Activated T-helper 1 cell treated with anti-CD3 and anti-CD28 coated beads, Interleukin-12 subunit alpha, Interleukin-12 subunit beta, Interleukin-2, Interleukin-4 antibody, amounts not matched to agents 30 ng/mL and 10 ng/mL and 1 ng/mL, durations not matched to agents 14 hours and 24 hours and 36 hours (primary cell): ENCODE results near the gene CCDC87. TPM values are rescaled to one million over a fixed set of nuclear protein-coding genes. Genes with fewer than 3 reads are reported as not detected.
"Not testable (repeated sequence)": the region's sequence is repeated elsewhere in the genome, so short reads cannot be mapped to it uniquely, and the experiment has no call there.

ENCODE experiments used
- DNase-seq: peaks from one replicate; pipeline ENCODE4 v3.0.0; 2021; ENCODE audit warnings: low spot score
- H3K27ac Mint-ChIP-seq: one replicate; pipeline ENCODE4 v1.8.0; 2021; ENCODE audit warnings: mild to moderate bottlenecking, mixed read lengths
- H3K27me3 Mint-ChIP-seq: one replicate; pipeline ENCODE4 v1.8.0; 2022; ENCODE audit warnings: mild to moderate bottlenecking, moderate library complexity, mixed read lengths; ENCODE audit not compliant: insufficient read depth
- H3K36me3 Mint-ChIP-seq: one replicate; pipeline ENCODE4 v1.8.0; 2021; ENCODE audit warnings: low read depth, mixed read lengths
- H3K4me1 Mint-ChIP-seq: one replicate; pipeline ENCODE4 v1.8.0; 2021; ENCODE audit warnings: low read depth, mixed read lengths
- H3K4me3 Mint-ChIP-seq: one replicate; pipeline ENCODE4 v1.8.0; 2021; ENCODE audit warnings: mild to moderate bottlenecking, moderate library complexity, mixed read lengths
- H3K9me3 Mint-ChIP-seq: one replicate; pipeline ENCODE4 v1.8.0; 2021; ENCODE audit warnings: mixed read lengths
- intact Hi-C: fragments of 100-400 bp; cut with micrococcal nuclease; formaldehyde crosslinking; loops from one replicate; pipeline ENCODE4 v1.15.1; 2024
- total RNA-seq: library from RNA; stranded (reverse); gene quantifications from 2 replicates; pipeline ENCODE4 v1.2.3, GENCODE V29; 2022

The CCDC87 gene, protein sequence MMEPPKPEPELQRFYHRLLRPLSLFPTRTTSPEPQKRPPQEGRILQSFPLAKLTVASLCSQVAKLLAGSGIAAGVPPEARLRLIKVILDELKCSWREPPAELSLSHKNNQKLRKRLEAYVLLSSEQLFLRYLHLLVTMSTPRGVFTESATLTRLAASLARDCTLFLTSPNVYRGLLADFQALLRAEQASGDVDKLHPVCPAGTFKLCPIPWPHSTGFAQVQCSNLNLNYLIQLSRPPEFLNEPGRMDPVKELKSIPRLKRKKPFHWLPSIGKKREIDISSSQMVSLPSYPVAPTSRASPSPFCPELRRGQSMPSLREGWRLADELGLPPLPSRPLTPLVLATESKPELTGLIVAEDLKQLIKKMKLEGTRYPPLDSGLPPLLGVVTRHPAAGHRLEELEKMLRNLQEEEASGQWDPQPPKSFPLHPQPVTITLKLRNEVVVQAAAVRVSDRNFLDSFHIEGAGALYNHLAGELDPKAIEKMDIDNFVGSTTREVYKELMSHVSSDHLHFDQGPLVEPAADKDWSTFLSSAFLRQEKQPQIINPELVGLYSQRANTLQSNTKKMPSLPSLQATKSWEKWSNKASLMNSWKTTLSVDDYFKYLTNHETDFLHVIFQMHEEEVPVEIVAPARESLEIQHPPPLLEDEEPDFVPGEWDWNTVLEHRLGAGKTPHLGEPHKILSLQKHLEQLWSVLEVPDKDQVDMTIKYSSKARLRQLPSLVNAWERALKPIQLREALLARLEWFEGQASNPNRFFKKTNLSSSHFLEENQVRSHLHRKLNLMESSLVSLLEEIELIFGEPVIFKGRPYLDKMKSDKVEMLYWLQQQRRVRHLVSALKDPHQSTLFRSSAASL
- total RNA-seq = 0.29 and 0.37 TPM in 2 replicates

DNA sequence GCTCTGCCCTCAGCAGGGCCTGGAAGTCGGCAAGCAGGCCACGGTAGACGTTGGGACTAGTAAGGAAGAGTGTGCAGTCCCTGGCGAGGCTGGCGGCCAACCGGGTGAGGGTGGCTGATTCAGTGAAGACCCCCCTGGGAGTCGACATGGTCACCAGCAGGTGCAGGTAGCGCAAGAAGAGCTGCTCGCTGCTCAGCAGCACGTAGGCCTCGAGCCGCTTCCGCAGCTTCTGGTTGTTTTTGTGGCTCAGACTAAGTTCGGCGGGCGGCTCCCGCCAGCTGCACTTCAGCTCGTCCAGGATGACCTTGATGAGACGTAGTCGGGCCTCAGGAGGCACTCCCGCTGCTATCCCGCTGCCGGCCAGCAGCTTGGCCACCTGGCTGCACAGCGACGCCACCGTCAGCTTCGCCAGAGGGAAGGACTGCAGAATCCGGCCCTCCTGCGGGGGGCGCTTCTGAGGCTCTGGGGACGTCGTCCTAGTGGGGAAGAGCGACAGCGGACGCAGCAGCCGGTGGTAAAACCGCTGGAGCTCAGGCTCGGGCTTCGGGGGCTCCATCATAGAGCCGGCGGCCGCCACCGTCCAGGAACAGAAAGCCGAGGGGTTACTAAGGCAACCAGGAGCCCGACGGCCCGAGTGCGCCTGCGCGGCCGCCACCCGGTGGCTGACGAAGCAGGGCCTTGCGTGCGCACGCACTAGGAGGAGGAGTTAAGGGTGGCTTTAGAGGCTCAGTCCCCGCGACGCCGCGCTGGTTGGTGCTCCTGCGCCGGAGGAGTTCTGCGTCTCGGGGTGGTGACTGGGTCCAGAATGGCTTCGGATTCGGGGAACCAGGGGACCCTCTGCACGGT is at the start of gene CCDC87, which contains the start of gene CCS:
TSS of gene CCDC87 (minus strand) at position 607 of the 846 bp plus-strand sequence. CDS start at position 559, 48 bp downstream.
TSS of gene CCS (plus strand) at position 729 of the 846 bp plus-strand sequence. CDS start at position 806, 77 bp downstream.
- DNase-seq = peak; percentile 96
- Mint-ChIP-seq H3K4me3 (peak within 1 kb of the TSS; percentile 100), H3K9me3 (no peaks in the 10 kb centered on the region), H3K36me3 (peaks cover 3% of the 10 kb centered on the region), H3K27me3 (no peaks in the 10 kb centered on the region), H3K4me1 (peaks cover 30% of the 10 kb centered on the region), H3K27ac (peak within 1 kb of the TSS; percentile 97)
- intact Hi-C loops = loop anchor here (1.0 to 2.0 kb wide), 6 partner anchors 24 to 250 kb away; partner anchors contain the start of genes ACTN3, RBM14, RBM4 and RCE1

DNA sequence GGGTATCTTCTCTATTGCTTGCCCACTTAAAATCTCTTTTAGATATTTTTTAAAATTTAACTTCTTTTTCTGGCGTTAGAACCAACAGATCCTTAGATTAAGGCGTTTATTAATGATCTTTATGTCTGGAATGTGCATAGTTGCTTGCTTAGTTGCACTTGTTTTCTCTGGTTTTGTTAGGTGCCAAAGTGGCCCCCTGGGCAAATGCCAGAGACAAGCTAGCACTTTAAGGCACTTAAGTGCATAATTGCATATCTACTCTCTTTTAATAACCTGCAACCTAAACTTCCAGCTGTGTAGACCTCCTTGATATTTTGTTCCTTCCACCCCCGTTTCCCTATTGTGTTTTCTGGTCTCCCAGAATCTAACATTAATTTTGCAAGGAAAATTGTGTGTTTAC is 49.0 kb upstream of the CCDC87 start:
- Mint-ChIP-seq H3K27me3 (no peaks in the 10 kb centered on the region), H3K36me3 (peaks cover 75% of the 10 kb centered on the region), H3K4me1 (peaks cover 88% of the 10 kb centered on the region), H3K4me3 (peak overlapping the region; percentile 59), H3K27ac (no peak overlapping the region), H3K9me3 (no peaks in the 10 kb centered on the region)
- intact Hi-C loops = no loop called here
- no peak for DNase-seq

DNA sequence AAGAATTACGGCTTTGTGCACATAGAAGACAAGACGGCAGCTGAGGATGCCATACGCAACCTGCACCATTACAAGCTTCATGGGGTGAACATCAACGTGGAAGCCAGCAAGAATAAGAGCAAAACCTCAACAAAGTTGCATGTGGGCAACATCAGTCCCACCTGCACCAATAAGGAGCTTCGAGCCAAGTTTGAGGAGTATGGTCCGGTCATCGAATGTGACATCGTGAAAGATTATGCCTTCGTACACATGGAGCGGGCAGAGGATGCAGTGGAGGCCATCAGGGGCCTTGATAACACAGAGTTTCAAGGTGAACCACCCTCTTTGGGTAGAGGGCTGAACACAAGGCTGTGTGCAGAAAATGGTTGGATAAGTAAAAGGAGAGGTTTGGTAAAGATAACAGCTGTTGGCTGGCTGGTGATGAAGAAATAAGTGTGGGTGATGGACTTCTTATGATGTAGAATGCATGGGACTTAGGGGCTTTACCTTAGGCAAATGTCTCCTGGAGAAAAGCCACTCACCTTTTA is 47.0 kb upstream of the CCDC87 start:
- H3K27me3 Mint-ChIP-seq, H3K9me3 Mint-ChIP-seq, DNase-seq: not testable (repeated sequence)
- Mint-ChIP-seq H3K27ac (peak overlapping the region; percentile 96), H3K36me3 (peaks cover 55% of the 10 kb centered on the region), H3K4me1 (peaks cover 77% of the 10 kb centered on the region), H3K4me3 (peak overlapping the region; percentile 96)
- intact Hi-C loops = loop anchor here (1.0 to 5.0 kb wide), 4 partner anchors 61 to 602 kb away; partner anchors contain the start of genes KDM2A and RCE1

DNA sequence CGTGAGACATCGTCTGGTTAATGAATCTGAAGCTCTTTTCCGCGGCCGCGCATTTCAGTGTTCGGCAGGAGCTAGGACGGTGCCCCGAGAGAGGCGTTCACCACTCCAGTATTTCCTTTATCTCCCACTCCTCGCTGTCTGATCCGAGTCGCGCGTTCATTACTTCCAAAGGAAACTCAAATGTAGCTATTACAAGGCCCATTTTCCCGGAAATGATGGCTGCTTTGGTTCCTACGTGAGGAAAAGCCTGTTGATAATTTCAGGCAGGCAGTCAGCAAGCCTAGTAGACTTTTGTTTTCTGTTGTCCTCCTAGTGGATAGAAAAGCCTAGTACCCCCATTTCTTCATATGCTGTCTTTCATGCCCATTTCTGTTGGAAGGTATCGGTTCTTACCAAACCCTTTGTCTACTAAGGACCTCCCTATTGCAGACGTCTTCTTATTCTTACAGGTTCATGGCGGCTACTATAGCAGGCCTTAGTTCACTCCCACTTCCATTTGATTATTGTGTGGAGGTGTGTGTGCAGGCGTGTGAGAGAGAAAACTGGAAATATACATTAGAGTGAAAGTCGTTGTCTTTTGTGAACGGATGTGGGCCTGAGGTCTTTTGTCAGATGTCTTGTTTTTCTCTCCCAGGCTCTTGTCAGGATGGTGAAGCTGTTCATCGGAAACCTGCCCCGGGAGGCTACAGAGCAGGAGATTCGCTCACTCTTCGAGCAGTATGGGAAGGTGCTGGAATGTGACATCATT is 46.4 kb upstream of the CCDC87 start:
- H3K36me3 Mint-ChIP-seq = peaks cover 55% of the 10 kb centered on the region

DNA sequence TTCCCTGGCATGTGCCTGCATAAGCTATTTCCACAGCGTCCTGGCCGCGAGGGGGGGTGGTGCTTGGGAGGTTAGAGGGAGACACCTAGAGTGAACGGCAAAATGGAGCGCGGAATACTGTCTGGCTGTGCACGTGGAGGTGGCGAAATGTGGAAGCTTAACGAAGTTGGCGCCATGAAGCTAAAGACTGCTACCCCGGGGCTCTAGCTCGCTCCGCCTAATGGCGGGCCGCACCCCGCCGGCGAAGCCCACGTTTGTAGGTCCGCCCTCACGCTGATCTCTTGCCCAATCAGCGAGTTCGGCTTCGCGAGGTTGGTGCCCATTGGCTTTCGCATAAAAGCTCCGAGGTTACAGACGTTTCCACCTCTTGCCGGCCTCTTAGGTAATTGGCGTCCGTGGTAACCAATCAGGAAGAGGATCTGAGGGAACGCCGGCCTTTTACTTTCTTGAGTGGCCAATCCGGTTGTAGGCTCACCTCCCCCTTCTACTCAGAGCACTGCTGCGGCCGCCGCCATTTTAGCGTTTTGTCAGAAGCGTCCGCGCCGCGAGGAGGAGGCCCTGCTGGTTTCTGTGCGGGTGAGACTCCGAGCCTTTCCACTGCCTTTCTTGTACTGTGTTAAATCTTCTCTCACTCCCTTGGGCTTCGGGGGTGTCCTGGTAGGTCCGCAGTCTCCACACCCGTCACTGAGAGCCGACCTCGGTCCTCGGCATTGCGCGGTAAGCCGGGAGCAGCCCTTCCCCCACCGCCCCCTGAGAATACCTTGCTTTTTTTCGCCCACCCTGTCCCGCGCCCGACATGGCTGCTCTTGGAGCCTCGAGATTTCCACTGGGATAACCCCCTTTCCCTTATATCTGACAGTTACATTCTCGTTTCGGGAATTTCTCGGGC is 45.6 kb upstream of the CCDC87 start, which contains the start of gene RBM4:
TSS of gene RBM4 (plus strand) at position 527 of the 889 bp plus-strand sequence. CDS start 1,009 bp downstream, outside the sequence.
- H3K4me3 Mint-ChIP-seq = peak within 1 kb of the TSS; percentile 96
- peaks cover 53% of the 10 kb centered on the region for H3K36me3 Mint-ChIP-seq
- H3K9me3 Mint-ChIP-seq = no peaks in the 10 kb centered on the region
- peak within 1 kb of the TSS; percentile 96 for H3K27ac Mint-ChIP-seq
- peak; percentile 97 for DNase-seq
- H3K27me3 Mint-ChIP-seq = no peaks in the 10 kb centered on the region
- peaks cover 68% of the 10 kb centered on the region for H3K4me1 Mint-ChIP-seq
- intact Hi-C loops = loop anchor here (1.0 to 5.0 kb wide), 10 partner anchors 22 to 604 kb away; partner anchors contain the start of genes ACTN3, B4GAT1, CCDC87 and CCS

More for the DNA sequence above, 46.4 kb upstream of the CCDC87 start:
- intact Hi-C loops = loop anchor here (1.0 to 5.0 kb wide), 4 partner anchors 60 to 603 kb away; partner anchors contain the start of genes KDM2A and RCE1
- H3K27me3 Mint-ChIP-seq = no peaks in the 10 kb centered on the region
- DNase-seq = peak; percentile 24
- peaks cover 76% of the 10 kb centered on the region for H3K4me1 Mint-ChIP-seq
- H3K27ac Mint-ChIP-seq = peak overlapping the region; percentile 96
- H3K9me3 Mint-ChIP-seq = no peaks in the 10 kb centered on the region
- H3K4me3 Mint-ChIP-seq = peak overlapping the region; percentile 96

DNA sequence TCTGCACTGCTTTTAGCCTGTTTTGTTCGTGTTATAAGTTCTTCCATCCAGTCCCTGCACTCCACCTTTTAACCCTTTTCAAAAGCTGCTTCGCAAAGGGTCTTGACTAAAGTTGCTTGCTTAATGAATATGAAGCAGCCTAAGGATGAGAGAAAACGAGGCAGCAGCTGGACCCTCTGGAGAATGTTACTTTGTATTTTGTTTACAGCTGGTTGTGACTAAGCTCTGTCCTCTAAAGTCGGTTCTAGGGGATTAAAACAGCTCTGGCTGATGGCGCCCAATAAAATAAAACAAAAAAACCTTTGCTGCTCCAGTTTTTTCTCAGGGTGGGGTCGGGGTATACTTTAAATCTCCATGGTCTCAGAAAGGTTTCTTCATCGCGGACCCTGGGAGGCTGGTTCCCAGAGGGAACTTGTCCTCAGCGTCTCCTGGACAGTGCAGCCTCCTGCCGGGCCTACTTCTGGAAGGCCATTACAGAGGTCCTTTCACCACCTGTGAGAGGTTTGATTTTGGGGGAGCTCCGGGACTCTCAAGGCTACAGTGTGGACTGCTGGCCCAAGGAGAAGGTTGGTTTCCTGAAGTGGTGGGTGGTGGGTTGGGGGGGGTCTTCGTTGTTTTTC is 44.8 kb upstream of the CCDC87 start:
- peaks cover 60% of the 10 kb centered on the region for H3K4me1 Mint-ChIP-seq
- intact Hi-C loops = loop anchor here (1.0 to 5.0 kb wide), 9 partner anchors 21 to 605 kb away; partner anchors contain the start of genes ACTN3, B4GAT1, CCDC87 and CCS
- H3K9me3 Mint-ChIP-seq = no peaks in the 10 kb centered on the region
- peak overlapping the region; percentile 96 for H3K27ac Mint-ChIP-seq
- DNase-seq = no peak
- peaks cover 45% of the 10 kb centered on the region for H3K36me3 Mint-ChIP-seq
- H3K27me3 Mint-ChIP-seq = no peaks in the 10 kb centered on the region
- peak overlapping the region; percentile 96 for H3K4me3 Mint-ChIP-seq

DNA sequence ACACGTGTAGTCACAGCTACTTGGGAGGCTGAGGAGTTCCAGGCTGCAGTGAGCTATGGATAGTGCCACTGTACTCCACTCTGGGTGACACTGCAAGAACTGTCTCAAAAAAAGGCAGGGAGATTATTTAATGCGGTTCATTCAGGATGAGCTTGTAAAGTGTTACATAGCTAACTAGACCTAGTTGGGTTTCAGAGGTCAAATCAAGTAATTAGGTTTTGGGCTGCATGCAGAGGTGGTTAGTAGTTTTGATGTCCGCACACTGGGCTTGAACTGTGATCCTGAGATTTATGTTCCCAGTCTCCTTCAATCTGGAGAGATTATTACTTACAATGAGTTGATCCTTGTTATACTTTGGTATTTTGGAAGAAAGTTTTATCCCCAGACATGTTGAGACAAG is 43.5 kb upstream of the CCDC87 start:
- DNase-seq = no peak
- Mint-ChIP-seq H3K4me1 (peaks cover 48% of the 10 kb centered on the region), H3K27ac (no peak overlapping the region), H3K36me3 (peaks cover 38% of the 10 kb centered on the region), H3K4me3 (no peak overlapping the region), H3K9me3 (no peaks in the 10 kb centered on the region), H3K27me3 (no peaks in the 10 kb centered on the region)
- intact Hi-C loops = loop anchor here (5.0 kb wide), 2 partner anchors 481 to 606 kb away; partner anchors contain the start of gene KDM2A

DNA sequence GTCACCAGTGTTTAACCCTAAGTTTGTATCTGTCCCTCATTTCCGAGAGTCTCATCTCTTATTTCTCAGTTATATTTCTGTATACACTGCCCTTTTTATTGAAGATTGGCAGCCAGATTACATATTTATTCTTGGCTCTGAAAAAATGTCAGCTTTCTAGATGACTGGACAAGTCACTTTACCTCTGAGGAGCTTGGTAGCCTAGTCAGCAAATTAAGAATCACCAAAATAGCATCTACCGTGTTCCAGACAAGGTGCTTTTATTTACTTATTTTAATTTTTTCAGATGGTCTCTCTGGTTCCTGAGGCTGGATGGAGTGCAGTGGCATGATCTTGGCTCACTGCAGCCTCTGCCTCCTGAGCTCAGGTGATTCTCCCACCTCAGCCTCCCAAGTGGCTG is 40.1 kb upstream of the CCDC87 start:
- Mint-ChIP-seq H3K4me3 (no peak overlapping the region), H3K27me3 (no peaks in the 10 kb centered on the region), H3K27ac (no peak overlapping the region), H3K4me1 (peaks cover 41% of the 10 kb centered on the region), H3K36me3 (peaks cover 32% of the 10 kb centered on the region), H3K9me3 (no peaks in the 10 kb centered on the region)
- intact Hi-C loops = no loop called here
- DNase-seq = no peak

DNA sequence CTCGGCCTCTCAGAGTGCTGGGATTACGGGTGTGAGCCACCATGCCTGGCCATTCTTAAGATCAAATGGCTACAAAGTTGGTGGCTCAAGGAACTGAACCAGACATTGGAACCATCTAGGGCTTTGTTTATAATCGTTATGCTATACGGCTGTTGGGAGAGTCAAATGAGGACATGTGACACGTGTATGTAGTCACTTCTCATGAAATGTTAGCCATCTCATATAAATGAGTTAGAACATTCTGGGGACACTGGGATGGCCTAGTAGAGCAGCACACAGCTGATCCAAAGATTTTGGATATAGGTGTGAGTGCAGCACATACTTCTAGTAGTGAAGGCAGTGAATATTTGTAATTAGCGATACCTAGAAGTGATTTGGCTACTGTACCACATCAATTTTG is 39.0 kb upstream of the CCDC87 start:
- DNase-seq = no peak
- H3K4me3 Mint-ChIP-seq = no peak overlapping the region
- intact Hi-C loops = no loop called here
- H3K9me3 Mint-ChIP-seq = no peaks in the 10 kb centered on the region
- H3K27me3 Mint-ChIP-seq = no peaks in the 10 kb centered on the region
- H3K27ac Mint-ChIP-seq = no peak overlapping the region
- H3K4me1 Mint-ChIP-seq = peaks cover 30% of the 10 kb centered on the region
- peaks cover 40% of the 10 kb centered on the region for H3K36me3 Mint-ChIP-seq

DNA sequence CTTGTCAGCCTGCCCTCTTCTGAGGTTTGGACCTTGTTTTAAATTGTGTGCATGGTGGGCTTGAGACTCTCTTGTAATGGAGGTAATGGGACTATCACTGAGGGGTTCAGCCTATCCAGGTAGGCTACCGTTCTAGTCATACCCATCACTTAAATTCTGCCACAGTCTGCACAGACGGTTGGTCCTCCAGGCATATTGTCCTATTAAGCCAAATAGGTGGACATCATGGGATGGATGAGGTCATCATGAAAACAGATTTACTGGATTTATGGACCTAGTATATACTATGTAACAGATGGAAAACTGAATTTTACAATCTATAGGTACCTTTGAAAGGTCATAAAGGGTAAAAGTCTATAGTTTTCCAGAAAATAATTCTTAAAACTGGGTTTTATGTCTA is 36.5 kb upstream of the CCDC87 start:
- Mint-ChIP-seq H3K4me1 (peaks cover 19% of the 10 kb centered on the region), H3K27me3 (no peaks in the 10 kb centered on the region), H3K36me3 (peaks cover 49% of the 10 kb centered on the region), H3K27ac (no peak overlapping the region), H3K4me3 (no peak overlapping the region), H3K9me3 (no peaks in the 10 kb centered on the region)
- no peak for DNase-seq
- intact Hi-C loops = no loop called here
